Transverse colon (tissue), 3 donors: ENCODE data around the gene TNFSF15.

ENCODE experiments used
- CTCF ChIP-seq, 5 experiments: fragments of 200-600 bp in 3 of 5; fragments of 450-650 bp in 2 of 5; sonication (generic) in 3 of 5; IDR thresholded peaks; 1 replicate in 2 of 5; 2 replicates in 3 of 5; pipeline ENCODE4 v1.5.1; 2016 to 2017; ENCODE audit warnings: antibody characterized with exemption in 5 of 5, inconsistent platforms in 3 of 5, mild to moderate bottlenecking in 2 of 5, moderate library complexity in 1 of 5
- POLR2A ChIP-seq: fragments of 450-650 bp; IDR thresholded peaks from one replicate; pipeline ENCODE4 v1.6.1; 2016; ENCODE audit warnings: antibody characterized with exemption, mild to moderate bottlenecking, moderate library complexity

GRCh38 chr9:114789006-114789405, 16.8 kb downstream of the TNFSF15 start:
- TF ChIP-seq CTCF (IDR thresholded peaks at IDR 0.05): no peak
- TF ChIP-seq POLR2A: no peak
